HepG2 (cell line): Measurements from ENCODE around the gene CCBE1. TPM values are rescaled to one million over a fixed set of nuclear protein-coding genes. Genes with fewer than 3 reads are reported as not detected.

Source experiments
- ATAC-seq: fragments of 200-7000 bp; cut with Tn5 transposase; 3 replicates; pipeline ENCODE4 v1.9.1; 2020; ENCODE audit warnings: mild to moderate bottlenecking, moderate library complexity
- BruUV-seq: library from RNA; stranded (reverse); fragments of 400-500 nt; replicated peaks from 2 replicates; lab custom pipeline; 2021; lab: Mats Ljungman, UMichigan
- CTCF ChIA-PET: fragments of 300-600 bp; formaldehyde crosslinking; extraction: SDS; loops from one replicate; lab custom pipeline; 2021; ENCODE audit warnings: low total read pairs, inconsistent platforms, low intra/inter-chr PET ratio; lab: Yijun Ruan, JAX
- POLR2A ChIA-PET: fragments of 350-600 bp; sonication (Branson Sonifier 250); formaldehyde crosslinking; loops from one replicate; lab custom pipeline; 2020; ENCODE audit warnings: antibody characterized with exemption, inconsistent platforms; lab: Yijun Ruan, JAX
- DNase-seq: peaks from one replicate; pipeline ENCODE4 v3.0.0-alpha.2; 2015; ENCODE audit warnings: low spot score
- FAIRE-seq: peaks from 3 replicates; lab custom pipeline; 2011; peaks lifted over from hg19 to GRCh38; lab: Jason Lieb, UNC
- H2AFZ ChIP-seq: one replicate; pipeline ENCODE4 v1.6.1; 2011; ENCODE audit warnings: low read length, inconsistent platforms
- H3K27ac ChIP-seq: fragments of 300-600 bp; 3 replicates; pipeline ENCODE4 v1.8.0; 2011; ENCODE audit warnings: mixed run types, mild to moderate bottlenecking, mixed read lengths, low read length, inconsistent platforms; ENCODE audit not compliant: insufficient read depth; ENCODE audit errors: extremely low read length
- H3K27me3 ChIP-seq, 2 experiments: fragments of 200-600 bp in 1 of 2; 2 replicates in 1 of 2; 3 replicates in 1 of 2; pipeline versions ENCODE4 v1.6.0 to v1.8.0; 2011; ENCODE audit warnings: low read length in 2 of 2, mild to moderate bottlenecking in 2 of 2, moderate library complexity in 2 of 2, inconsistent platforms in 1 of 2; ENCODE audit not compliant: insufficient read depth in 2 of 2, control insufficient read depth in 1 of 2
- H3K36me3 ChIP-seq, 2 experiments: fragments of 200-600 bp in 1 of 2; replicated peaks in 1 of 2; 2 replicates in 1 of 2; 3 replicates in 1 of 2; pipeline versions ENCODE4 v1.5.1 to v1.8.0; 2011; ENCODE audit warnings: low read length in 2 of 2, inconsistent platforms in 1 of 2; ENCODE audit not compliant: insufficient read depth in 2 of 2, control insufficient read depth in 1 of 2
- H3K4me1 ChIP-seq: 2 replicates; pipeline ENCODE4 v1.5.1; 2012; ENCODE audit warnings: low read length, inconsistent platforms; ENCODE audit not compliant: insufficient read depth
- H3K4me2 ChIP-seq: 2 replicates; pipeline ENCODE4 v1.6.0; 2011; ENCODE audit warnings: low read depth, low read length, inconsistent platforms
- H3K4me3 ChIP-seq, 3 experiments: fragments of 200-600 bp in 1 of 3; sonication (generic), shearing (Covaris generic) in 1 of 3; replicated peaks in 1 of 3; 2 replicates each; pipeline ENCODE4 v1.5.1; 2011 to 2016; ENCODE audit warnings: low read length in 3 of 3, inconsistent platforms in 2 of 3, low read depth in 2 of 3, mild to moderate bottlenecking in 2 of 3, control low read depth in 1 of 3, mixed read lengths in 1 of 3; ENCODE audit not compliant: insufficient read depth in 1 of 3
- H3K79me2 ChIP-seq: one replicate; pipeline ENCODE4 v1.6.1; 2011; ENCODE audit warnings: low read length, inconsistent platforms; ENCODE audit not compliant: insufficient read depth
- H3K9ac ChIP-seq: 2 replicates; pipeline ENCODE4 v1.6.0; 2011; ENCODE audit warnings: mild to moderate bottlenecking, low read depth, low read length, inconsistent platforms; ENCODE audit not compliant: insufficient read depth
- H3K9me3 ChIP-seq: 2 replicates; pipeline ENCODE4 v1.5.1; 2012; ENCODE audit warnings: mild to moderate bottlenecking, low read length
- H4K20me1 ChIP-seq: 2 replicates; pipeline ENCODE4 v1.6.0; 2011; ENCODE audit warnings: inconsistent platforms, mild to moderate bottlenecking, low read length, moderate library complexity; ENCODE audit not compliant: insufficient read depth
- BRF2 ChIP-seq: sonication (generic); formaldehyde crosslinking; IDR thresholded peaks from 2 replicates; pipeline ENCODE4 v1.8.1; 2022; ENCODE audit warnings: mild to moderate bottlenecking, missing genetic modification reagents
- FOXK1 ChIP-seq: sonication (generic); formaldehyde crosslinking; IDR thresholded peaks from 2 replicates; pipeline ENCODE4 v1.4.0; 2020; ENCODE audit warnings: low read depth, missing genetic modification reagents, borderline replicate concordance
- FUBP1 ChIP-seq: sonication (generic); formaldehyde crosslinking; IDR thresholded peaks from 2 replicates; pipeline ENCODE4 v1.5.1; 2020; ENCODE audit warnings: missing genetic modification reagents, mild to moderate bottlenecking, borderline replicate concordance
- HMG20A ChIP-seq: IDR thresholded peaks from 2 replicates; pipeline ENCODE4 v1.6.1; 2016; ENCODE audit warnings: borderline replicate concordance
- SMYD3 ChIP-seq: sonication (generic); formaldehyde crosslinking; IDR thresholded peaks from 2 replicates; pipeline ENCODE4 v1.8.1; 2023; ENCODE audit warnings: mild to moderate bottlenecking, missing genetic modification reagents
- ZNF773 ChIP-seq: sonication (generic); formaldehyde crosslinking; IDR thresholded peaks from 2 replicates; pipeline ENCODE4 v1.4.0; 2020; ENCODE audit warnings: missing genetic modification reagents, borderline replicate concordance
- ZSCAN22 ChIP-seq: sonication (generic); formaldehyde crosslinking; IDR thresholded peaks from 2 replicates; pipeline ENCODE4 v1.4.0; 2020; ENCODE audit warnings: mild to moderate bottlenecking, missing genetic modification reagents
- ZSCAN9 ChIP-seq: IDR thresholded peaks from 2 replicates; pipeline ENCODE4 v1.6.1; 2016; ENCODE audit warnings: borderline replicate concordance
- WGBS: methylation state at CpG from one replicate; pipeline ENCODE4 v1.1.6; 2017; ENCODE audit warnings: low lambda C conversion rate; 5-methylcytosine and 5-hydroxymethylcytosine counted together
- in situ Hi-C: cut with HindIII; loops from 2 replicates; pipeline ENCODE4 v1.10.0; 2017; ENCODE audit warnings: low pct_unique_long_range_greater_than_20kb; ENCODE audit not compliant: extremely low pct_ligation_motif_present
- intact Hi-C: fragments of 100-400 bp; cut with micrococcal nuclease; formaldehyde crosslinking; loops from one replicate; pipeline ENCODE4 v1.10.0; 2022; ENCODE audit not compliant: unreplicated experiment
- polyA plus RNA-seq, 8 experiments: library from polyadenylated mRNA; depleted of rRNA in 3 of 8; stranded (reverse) in 7 of 8; unstranded in 1 of 8; fragments of >200 nt; fragmentation: Illumina TruSeq in 4 of 8; extraction: Trizol in 4 of 8; gene quantifications; 2 replicates each; pipeline versions ENCODE4 v1.2.1 to v1.2.3, GENCODE V29; 2011 to 2016; ENCODE audit warnings: low read depth in 4 of 8, missing spikeins in 1 of 8, mixed read lengths in 1 of 8; ENCODE audit not compliant: insufficient read depth in 1 of 8
- total RNA-seq, 5 experiments: library from RNA; depleted of rRNA; stranded (reverse); fragments of >200 nt; fragmentation: Illumina TruSeq; extraction: Trizol; gene quantifications; 2 replicates each; pipeline ENCODE4 v1.2.3, GENCODE V29; 2016; ENCODE audit warnings: low read depth in 1 of 5

The CCBE1 gene
- total and polyA plus RNA-seq, 2 of the 13 experiments (the other 11 are each of a cell fraction or from before 2014, with no cell fraction given) = not detected

GRCh38 chr18:59672235-59672711 is 24.9 kb downstream of the CCBE1 start:
- BruUV-seq = no TSS peak
- ChIA-PET POLR2A (no interaction called here), CTCF (no interaction called here)
- Histone ChIP-seq H3K79me2 (no peaks in the 10 kb centered on the region), H3K4me1 (no peaks in the 10 kb centered on the region), H3K4me2 (no peak overlapping the region), H3K9ac (no peak overlapping the region), H3K27me3 (peaks cover 0 to 13% of the 10 kb centered on the region in 2 experiments; a peak in 3 of 5 replicates), H3K27ac (no peak overlapping the region), H3K9me3 (no peaks in the 10 kb centered on the region), H4K20me1 (no peaks in the 10 kb centered on the region), H3K4me3 (no peak overlapping the region), H3K36me3 (no peaks in the 10 kb centered on the region), H2AFZ (no peak overlapping the region)
- DNase-seq (no peak), ATAC-seq (no peak), FAIRE-seq (no peak)
- in situ Hi-C loops = no loop called here
- WGBS = no CpG with 5 or more reads among the region's 1 CpG
- TF ChIP-seq FOXK1 (CRISPR knock-in tag) = no peak
- TF ChIP-seq ZSCAN9 = no peak
- no peak for TF ChIP-seq ZSCAN22 (CRISPR knock-in tag)
- no peak for TF ChIP-seq SMYD3 (CRISPR knock-in tag)
- TF ChIP-seq HMG20A (CRISPR knock-in tag) = no peak
- TF ChIP-seq, all 625 proteins: peak for 0
- intact Hi-C loops = no loop called here

GRCh38 chr18:59671551-59671950 is 25.7 kb downstream of the CCBE1 start:
- ChIA-PET CTCF (no interaction called here), POLR2A (no interaction called here)
- WGBS = 0% methylated on average over 1 of the region's 1 CpG
- no peaks in the 10 kb centered on the region for H3K9me3 ChIP-seq
- peaks cover 0 to 13% of the 10 kb centered on the region in 2 experiments; a peak in 3 of 5 replicates for H3K27me3 ChIP-seq
- intact Hi-C loops = no loop called here
- no peak for ATAC-seq
- H2AFZ ChIP-seq = no peak overlapping the region
- in situ Hi-C loops = no loop called here
- no peaks in the 10 kb centered on the region for H3K4me1 ChIP-seq
- no TSS peak for BruUV-seq
- no peak overlapping the region for H3K4me3 ChIP-seq
- no peaks in the 10 kb centered on the region for H3K79me2 ChIP-seq
- no peak overlapping the region for H3K27ac ChIP-seq
- no peak for DNase-seq
- H4K20me1 ChIP-seq = no peaks in the 10 kb centered on the region
- TF ChIP-seq ZNF773 (CRISPR knock-in tag) = no peak
- no peak for TF ChIP-seq FUBP1 (CRISPR knock-in tag)
- TF ChIP-seq BRF2 (CRISPR knock-in tag) = no peak
- no peaks in the 10 kb centered on the region for H3K36me3 ChIP-seq
- no peak for FAIRE-seq
- H3K9ac ChIP-seq = no peak overlapping the region
- no peak overlapping the region for H3K4me2 ChIP-seq
